PC-3 (cell line): ENCODE data around the gene CDH9. TPM values are rescaled to one million over a fixed set of nuclear protein-coding genes. Genes with fewer than 3 reads are reported as not detected.

Experiments used
- ATAC-seq: fragments of 200-7000 bp; cut with Tn5 transposase; 2 replicates; pipeline ENCODE4 v1.9.1; 2020; ENCODE audit warnings: mild to moderate bottlenecking, moderate library complexity
- BruUV-seq: library from RNA; stranded (reverse); fragments of 400-500 nt; replicated peaks from 2 replicates; lab custom pipeline; 2021; lab: Mats Ljungman, UMichigan
- CTCF ChIA-PET: fragments of 300-600 bp; sonication (Branson Sonifier 250); formaldehyde crosslinking; loops from one replicate; lab custom pipeline; 2022; ENCODE audit warnings: antibody characterized with exemption; lab: Charles Lee
- POLR2A ChIA-PET: fragments of 300-600 bp; sonication (Branson Sonifier 250); formaldehyde crosslinking; loops from one replicate; lab custom pipeline; 2022; ENCODE audit warnings: antibody characterized with exemption; ENCODE audit not compliant: unreplicated experiment; lab: Charles Lee
- DNase-seq: peaks from one replicate; pipeline ENCODE4 v3.0.0-alpha.2; 2015
- H2AFZ ChIP-seq: fragments of 300-600 bp; sonication (generic); 2 replicates; pipeline ENCODE4 v1.6.0; 2016; ENCODE audit warnings: antibody characterized with exemption, low read length
- H3F3A ChIP-seq: fragments of 300-600 bp; sonication (generic); one replicate; pipeline ENCODE4 v1.6.0; 2017; ENCODE audit warnings: antibody characterized with exemption, low read length, control low read depth, mild to moderate bottlenecking; ENCODE audit not compliant: unreplicated experiment
- H3K27ac ChIP-seq: fragments of 300-600 bp; sonication (generic); 2 replicates; pipeline ENCODE4 v1.5.1; 2016; ENCODE audit warnings: mild to moderate bottlenecking, low read length
- H3K27me3 ChIP-seq: fragments of 300-600 bp; sonication (generic); 2 replicates; pipeline ENCODE4 v1.6.1; 2016; ENCODE audit warnings: low read length, mixed read lengths
- H3K36me3 ChIP-seq: fragments of 300-600 bp; sonication (generic); 2 replicates; pipeline ENCODE4 v1.6.1; 2016; ENCODE audit warnings: low read depth, mixed run types, low read length, mixed read lengths
- H3K4me1 ChIP-seq: fragments of 300-600 bp; sonication (generic); 2 replicates; pipeline ENCODE4 v1.5.1; 2016; ENCODE audit warnings: low read length; ENCODE audit not compliant: insufficient read depth
- H3K4me2 ChIP-seq: fragments of 300-600 bp; sonication (generic); 2 replicates; pipeline ENCODE4 v1.6.0; 2016; ENCODE audit warnings: low read length
- H3K4me3 ChIP-seq: fragments of 300-600 bp; sonication (generic); 2 replicates; pipeline ENCODE4 v1.5.1; 2016; ENCODE audit warnings: mild to moderate bottlenecking, low read length, mixed read lengths
- H3K79me2 ChIP-seq: fragments of 300-600 bp; sonication (generic); 2 replicates; pipeline ENCODE4 v1.6.1; 2017; ENCODE audit warnings: low read length, mixed read lengths
- H3K9ac ChIP-seq: fragments of 300-600 bp; sonication (generic); 2 replicates; pipeline ENCODE4 v1.6.0; 2016; ENCODE audit warnings: mild to moderate bottlenecking, low read length
- H3K9me2 ChIP-seq: fragments of 300-600 bp; sonication (generic); replicated peaks from 2 replicates; pipeline ENCODE4 v1.6.1; 2016; ENCODE audit warnings: mixed run types, low read length, mixed read lengths
- H3K9me3 ChIP-seq: fragments of 300-600 bp; sonication (generic); 2 replicates; pipeline ENCODE4 v1.6.1; 2016; ENCODE audit warnings: low read length, mixed read lengths
- H4K20me1 ChIP-seq: fragments of 300-600 bp; sonication (generic); 2 replicates; pipeline ENCODE4 v1.6.1; 2016; ENCODE audit warnings: low read length, mixed read lengths
- CTCF ChIP-seq: fragments of 300-600 bp; sonication (generic); conservative IDR thresholded peaks from 2 replicates; pipeline ENCODE4 v1.5.1; 2017; ENCODE audit warnings: antibody characterized with exemption, low read depth, mild to moderate bottlenecking, low read length
- EZH2 ChIP-seq: fragments of 300-600 bp; sonication (generic); IDR thresholded peaks from one replicate; pipeline ENCODE4 v1.6.1; 2017; ENCODE audit warnings: antibody characterized with exemption, mild to moderate bottlenecking, low read length; ENCODE audit not compliant: unreplicated experiment
- EZH2phosphoT487 ChIP-seq: fragments of 300-600 bp; sonication (generic); IDR thresholded peaks from 2 replicates; pipeline ENCODE4 v1.6.1; 2018; ENCODE audit warnings: mild to moderate bottlenecking, antibody characterized with exemption, low read length, borderline replicate concordance
- intact Hi-C: fragments of 100-400 bp; cut with micrococcal nuclease; formaldehyde crosslinking; loops from 2 replicates; pipeline ENCODE4 v1.9.0; 2023
- total RNA-seq: library from RNA; depleted of rRNA; stranded (reverse); fragments of >200 nt; gene quantifications from 2 replicates; pipeline ENCODE4 v1.2.3, GENCODE V29; 2014

CDH9 gene
- total RNA-seq, 1 experiment from 2014 or later: not detected

- BruUV-seq: no TSS peak
- no peaks in the 10 kb centered on the region for H3K79me2 ChIP-seq
- ATAC-seq: no peak
- no peaks in the 10 kb centered on the region for H3K27me3 ChIP-seq
- H3K9me2 ChIP-seq: no peaks in the 10 kb centered on the region
- intact Hi-C loops: no loop called here
- no peaks in the 10 kb centered on the region for H3K9me3 ChIP-seq
- H4K20me1 ChIP-seq: no peaks in the 10 kb centered on the region
- ChIA-PET CTCF (no interaction called here), POLR2A (no interaction called here)
- TF ChIP-seq EZH2phosphoT487 (no peak), EZH2 (no peak), CTCF (no peak)
- H3K27ac ChIP-seq: no peak overlapping the region
- H3K9ac ChIP-seq: no peak overlapping the region
- H3K36me3 ChIP-seq: no peaks in the 10 kb centered on the region
- DNase-seq: no peak
- no peak overlapping the region for H3K4me2 ChIP-seq
- peaks cover 3% of the 10 kb centered on the region for H3F3A ChIP-seq
- peaks cover 18% of the 10 kb centered on the region for H3K4me1 ChIP-seq
- no peak overlapping the region for H3K4me3 ChIP-seq
- H2AFZ ChIP-seq: no peak overlapping the region
These were observed 148.6 kb downstream of the CDH9 start for GRCh38 chr5:26889815-26890214.

GRCh38 chr5:26884481-26884880 is 153.9 kb downstream of the CDH9 start:
- Histone ChIP-seq H3K4me3 (no peak overlapping the region), H3K9me2 (no peaks in the 10 kb centered on the region), H3K9me3 (no peaks in the 10 kb centered on the region), H3K36me3 (no peaks in the 10 kb centered on the region), H3K27me3 (no peaks in the 10 kb centered on the region), H3K4me2 (no peak overlapping the region), H3F3A (no peaks in the 10 kb centered on the region), H3K79me2 (no peaks in the 10 kb centered on the region), H2AFZ (no peak overlapping the region), H4K20me1 (no peaks in the 10 kb centered on the region), H3K4me1 (peaks cover 13% of the 10 kb centered on the region), H3K27ac (no peak overlapping the region), H3K9ac (no peak overlapping the region)
- intact Hi-C loops: no loop called here
- ChIA-PET POLR2A (no interaction called here), CTCF (no interaction called here)
- no TSS peak for BruUV-seq
- no peak for TF ChIP-seq EZH2
- TF ChIP-seq CTCF: no peak
- no peak for TF ChIP-seq EZH2phosphoT487
- no peak for ATAC-seq
- no peak for DNase-seq

GRCh38 chr5:26883375-26883774 is 155.0 kb downstream of the CDH9 start:
- DNase-seq (no peak), ATAC-seq (no peak)
- H3K4me1 ChIP-seq: peaks cover 13% of the 10 kb centered on the region
- H2AFZ ChIP-seq: no peak overlapping the region
- intact Hi-C loops: no loop called here
- no peaks in the 10 kb centered on the region for H3K79me2 ChIP-seq
- H3K4me2 ChIP-seq: no peak overlapping the region
- no peaks in the 10 kb centered on the region for H3K9me3 ChIP-seq
- no peak overlapping the region for H3K9ac ChIP-seq
- no peaks in the 10 kb centered on the region for H3K9me2 ChIP-seq
- H3K36me3 ChIP-seq: no peaks in the 10 kb centered on the region
- no TSS peak for BruUV-seq
- TF ChIP-seq EZH2phosphoT487 (no peak), EZH2 (no peak), CTCF (no peak)
- no peak overlapping the region for H3K4me3 ChIP-seq
- no peaks in the 10 kb centered on the region for H4K20me1 ChIP-seq
- CTCF ChIA-PET: no interaction called here
- H3K27ac ChIP-seq: no peak overlapping the region
- POLR2A ChIA-PET: no interaction called here
- no peaks in the 10 kb centered on the region for H3K27me3 ChIP-seq
- H3F3A ChIP-seq: no peaks in the 10 kb centered on the region
